DMS 273 treated with DMSO at 0.1 percent for 48 hours (cell line): ENCODE data around the gene CHIC2.
"Not testable (repeated sequence)": the region's sequence is repeated elsewhere in the genome, so short reads cannot be mapped to it uniquely, and the experiment has no call there.

Experiments
- DNase-seq: peaks from one replicate; lab custom pipeline; 2025; lab: John Stamatoyannopoulos, UW

Gene CHIC2

GRCh38 chr4:54061067-54061466, 3.3 kb downstream of the CHIC2 start:
- DNase-seq = no peak

- no peak for DNase-seq
Measured at GRCh38 chr4:54060116-54060515, 4.3 kb downstream of the CHIC2 start.

GRCh38 chr4:54058171-54058570, 6.2 kb downstream of the CHIC2 start:
- no peak for DNase-seq

GRCh38 chr4:54056360-54056759, 8.0 kb downstream of the CHIC2 start:
- DNase-seq = no peak

- DNase-seq = no peak
Measured at GRCh38 chr4:54055494-54055893, 8.9 kb downstream of the CHIC2 start.

GRCh38 chr4:54054501-54054900, 9.9 kb downstream of the CHIC2 start:
- no peak for DNase-seq

GRCh38 chr4:54053322-54053721, 11.1 kb downstream of the CHIC2 start:
- DNase-seq = not testable (repeated sequence)

GRCh38 chr4:54050214-54050904, 14.0 kb downstream of the CHIC2 start:
- no peak for DNase-seq

- DNase-seq = not testable (repeated sequence)
Measured at GRCh38 chr4:54043630-54044029, 20.8 kb downstream of the CHIC2 start.

- no peak for DNase-seq
Measured at GRCh38 chr4:54041933-54042332, 22.5 kb downstream of the CHIC2 start.

- no peak for DNase-seq
Measured at GRCh38 chr4:54041100-54041499, 23.3 kb downstream of the CHIC2 start.

GRCh38 chr4:54038056-54038455, 26.3 kb downstream of the CHIC2 start:
- DNase-seq = no peak

- DNase-seq = no peak
Measured at GRCh38 chr4:54036184-54036583, 28.2 kb downstream of the CHIC2 start.

- DNase-seq = no peak
Measured at GRCh38 chr4:54032558-54033135, 31.8 kb downstream of the CHIC2 start.

- DNase-seq = no peak
Measured at GRCh38 chr4:54027311-54027710, 37.1 kb downstream of the CHIC2 start.

GRCh38 chr4:54025582-54025981, 38.8 kb downstream of the CHIC2 start:
- DNase-seq = no peak

- not testable (repeated sequence) for DNase-seq
Measured at GRCh38 chr4:54023019-54023418, 41.4 kb downstream of the CHIC2 start.

GRCh38 chr4:54017974-54018373, 46.4 kb downstream of the CHIC2 start:
- no peak for DNase-seq

- no peak for DNase-seq
Measured at GRCh38 chr4:54017308-54017707, 47.1 kb downstream of the CHIC2 start.

GRCh38 chr4:54016504-54016903, 47.9 kb downstream of the CHIC2 start:
- DNase-seq = no peak

GRCh38 chr4:54015423-54016030, 48.9 kb downstream of the CHIC2 start:
- DNase-seq = no peak

- no peak for DNase-seq
Measured at GRCh38 chr4:54014666-54015160, 49.7 kb downstream of the CHIC2 start.

GRCh38 chr4:54011201-54011600, 53.2 kb downstream of the CHIC2 start:
- DNase-seq = no peak
